ENCODE data around the gene RNF157. TPM values are rescaled to one million over a fixed set of nuclear protein-coding genes. Genes with fewer than 3 reads are reported as not detected.

RNF157 gene
- total RNA-seq, 4 donors from 2014 or later = 0.85 to 3.4 (median 1.3) TPM

- no peak for DNase-seq (ENCODE audit: low spot score in 2 of 2)
- Histone ChIP-seq H3K4me3 (peak overlapping the region; percentile 95), H3K9me3 (no peaks in the 10 kb centered on the region), H3K36me3 (peaks cover 33% of the 10 kb centered on the region), H3K27ac (peak overlapping the region; percentile 79), H3K27me3 (no peaks in the 10 kb centered on the region), H3K4me1 (peaks cover 24% of the 10 kb centered on the region)
- TF ChIP-seq EP300 (IDR thresholded peaks at IDR 0.05) (no peak), POLR2AphosphoS5 (IDR thresholded peaks at IDR 0.05) (no peak), POLR2A (IDR thresholded peaks at IDR 0.05) (no peak)
- TF ChIP-seq, protein P1, sequence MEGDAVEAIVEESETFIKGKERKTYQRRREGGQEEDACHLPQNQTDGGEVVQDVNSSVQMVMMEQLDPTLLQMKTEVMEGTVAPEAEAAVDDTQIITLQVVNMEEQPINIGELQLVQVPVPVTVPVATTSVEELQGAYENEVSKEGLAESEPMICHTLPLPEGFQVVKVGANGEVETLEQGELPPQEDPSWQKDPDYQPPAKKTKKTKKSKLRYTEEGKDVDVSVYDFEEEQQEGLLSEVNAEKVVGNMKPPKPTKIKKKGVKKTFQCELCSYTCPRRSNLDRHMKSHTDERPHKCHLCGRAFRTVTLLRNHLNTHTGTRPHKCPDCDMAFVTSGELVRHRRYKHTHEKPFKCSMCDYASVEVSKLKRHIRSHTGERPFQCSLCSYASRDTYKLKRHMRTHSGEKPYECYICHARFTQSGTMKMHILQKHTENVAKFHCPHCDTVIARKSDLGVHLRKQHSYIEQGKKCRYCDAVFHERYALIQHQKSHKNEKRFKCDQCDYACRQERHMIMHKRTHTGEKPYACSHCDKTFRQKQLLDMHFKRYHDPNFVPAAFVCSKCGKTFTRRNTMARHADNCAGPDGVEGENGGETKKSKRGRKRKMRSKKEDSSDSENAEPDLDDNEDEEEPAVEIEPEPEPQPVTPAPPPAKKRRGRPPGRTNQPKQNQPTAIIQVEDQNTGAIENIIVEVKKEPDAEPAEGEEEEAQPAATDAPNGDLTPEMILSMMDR (IDR thresholded peaks at IDR 0.05) = no peak
- 3% methylated on average over 4 of the region's 4 CpGs for WGBS
These were observed 137.4 kb downstream of the RNF157 start for GRCh38 chr17:76102944-76103273.

DNA sequence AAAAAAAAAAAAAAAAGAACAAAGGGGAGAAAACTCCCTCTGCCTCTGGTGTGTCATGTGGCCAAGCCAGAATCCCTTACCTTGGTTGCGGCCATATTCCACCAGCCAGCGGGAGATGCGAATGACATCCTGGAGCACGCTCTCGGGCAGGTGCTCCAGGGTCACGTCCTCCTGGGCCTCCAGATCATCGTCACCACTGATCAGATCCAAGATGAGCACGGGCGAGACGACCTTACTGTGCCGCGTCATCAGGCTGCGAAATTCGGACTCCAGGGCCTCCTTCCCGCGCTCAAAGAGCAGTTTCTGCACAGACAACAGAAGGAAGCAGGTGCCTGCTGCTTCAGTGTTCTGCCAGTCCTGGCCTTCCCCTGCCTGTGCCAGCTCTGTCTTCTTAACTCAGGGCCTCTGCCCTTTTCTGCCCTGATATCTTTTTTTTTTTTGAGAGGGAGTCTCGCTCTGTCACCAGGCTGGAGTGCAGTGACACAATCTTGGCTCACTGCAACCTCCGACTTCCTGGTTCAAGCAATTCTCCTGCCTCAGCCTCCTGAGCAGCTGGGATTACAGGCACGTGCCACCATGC is 142.5 kb downstream of the RNF157 start:
- no peak for DNase-seq (ENCODE audit: low spot score in 2 of 2)
- peaks cover 84% of the 10 kb centered on the region for H3K36me3 ChIP-seq
- H3K4me3 ChIP-seq = no peak overlapping the region
- H3K9me3 ChIP-seq = no peaks in the 10 kb centered on the region
- TF ChIP-seq, protein P1 (IDR thresholded peaks at IDR 0.05) = no peak
- TF ChIP-seq POLR2A (IDR thresholded peaks at IDR 0.05) (no peak), POLR2AphosphoS5 (IDR thresholded peaks at IDR 0.05) (no peak), EP300 (IDR thresholded peaks at IDR 0.05) (no peak)
- no peak overlapping the region for H3K27ac ChIP-seq
- 93% methylated on average over 19 of the region's 19 CpGs for WGBS
- peaks cover 12% of the 10 kb centered on the region for H3K4me1 ChIP-seq
- H3K27me3 ChIP-seq = no peaks in the 10 kb centered on the region

- WGBS = 81% methylated on average over 13 of the region's 13 CpGs
- TF ChIP-seq, protein P1 (IDR thresholded peaks at IDR 0.05) = no peak
- no peak for TF ChIP-seq POLR2AphosphoS5 (IDR thresholded peaks at IDR 0.05)
- no peak for TF ChIP-seq POLR2A (IDR thresholded peaks at IDR 0.05)
These were observed 144.3 kb downstream of the RNF157 start for GRCh38 chr17:76095943-76096342.

DNA sequence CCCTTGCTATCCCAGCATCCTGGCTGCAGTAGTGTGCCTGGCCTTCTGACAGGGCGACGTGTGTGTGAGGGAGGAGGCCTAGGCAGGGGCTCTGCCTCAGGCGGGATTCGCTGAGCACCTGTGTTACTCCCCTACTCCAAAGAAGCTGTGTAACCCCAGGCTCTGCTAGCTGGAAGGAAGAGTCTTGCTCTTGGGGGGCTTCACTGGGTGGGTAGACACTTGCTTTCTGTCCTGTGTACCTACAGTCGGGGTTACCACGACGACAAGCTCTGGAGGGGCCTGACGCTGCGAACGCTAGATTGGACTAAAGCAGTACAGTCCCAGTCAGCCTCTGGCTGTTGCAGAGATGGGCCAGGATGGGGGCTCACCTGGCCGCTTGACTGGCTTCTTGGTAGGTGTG is 146.2 kb downstream of the RNF157 start:
- Histone ChIP-seq H3K36me3 (peaks cover 93% of the 10 kb centered on the region), H3K4me3 (no peak overlapping the region), H3K4me1 (no peaks in the 10 kb centered on the region), H3K27ac (no peak overlapping the region), H3K27me3 (no peaks in the 10 kb centered on the region), H3K9me3 (no peaks in the 10 kb centered on the region)
- no peak for DNase-seq (ENCODE audit: low spot score in 2 of 2)
- TF ChIP-seq POLR2A (IDR thresholded peaks at IDR 0.05) (no peak), POLR2AphosphoS5 (IDR thresholded peaks at IDR 0.05) (no peak), EP300 (IDR thresholded peaks at IDR 0.05) (no peak)
- 83% methylated on average over 6 of the region's 11 CpGs for WGBS

More at GRCh38 chr17:76095943-76096342, 144.3 kb downstream of the RNF157 start:
- no peak for DNase-seq (ENCODE audit: low spot score in 2 of 2)
- peaks cover 92% of the 10 kb centered on the region for H3K36me3 ChIP-seq
- H3K4me3 ChIP-seq = no peak overlapping the region
- no peaks in the 10 kb centered on the region for H3K27me3 ChIP-seq
- H3K4me1 ChIP-seq = no peaks in the 10 kb centered on the region
- H3K27ac ChIP-seq = no peak overlapping the region
- no peaks in the 10 kb centered on the region for H3K9me3 ChIP-seq

DNA sequence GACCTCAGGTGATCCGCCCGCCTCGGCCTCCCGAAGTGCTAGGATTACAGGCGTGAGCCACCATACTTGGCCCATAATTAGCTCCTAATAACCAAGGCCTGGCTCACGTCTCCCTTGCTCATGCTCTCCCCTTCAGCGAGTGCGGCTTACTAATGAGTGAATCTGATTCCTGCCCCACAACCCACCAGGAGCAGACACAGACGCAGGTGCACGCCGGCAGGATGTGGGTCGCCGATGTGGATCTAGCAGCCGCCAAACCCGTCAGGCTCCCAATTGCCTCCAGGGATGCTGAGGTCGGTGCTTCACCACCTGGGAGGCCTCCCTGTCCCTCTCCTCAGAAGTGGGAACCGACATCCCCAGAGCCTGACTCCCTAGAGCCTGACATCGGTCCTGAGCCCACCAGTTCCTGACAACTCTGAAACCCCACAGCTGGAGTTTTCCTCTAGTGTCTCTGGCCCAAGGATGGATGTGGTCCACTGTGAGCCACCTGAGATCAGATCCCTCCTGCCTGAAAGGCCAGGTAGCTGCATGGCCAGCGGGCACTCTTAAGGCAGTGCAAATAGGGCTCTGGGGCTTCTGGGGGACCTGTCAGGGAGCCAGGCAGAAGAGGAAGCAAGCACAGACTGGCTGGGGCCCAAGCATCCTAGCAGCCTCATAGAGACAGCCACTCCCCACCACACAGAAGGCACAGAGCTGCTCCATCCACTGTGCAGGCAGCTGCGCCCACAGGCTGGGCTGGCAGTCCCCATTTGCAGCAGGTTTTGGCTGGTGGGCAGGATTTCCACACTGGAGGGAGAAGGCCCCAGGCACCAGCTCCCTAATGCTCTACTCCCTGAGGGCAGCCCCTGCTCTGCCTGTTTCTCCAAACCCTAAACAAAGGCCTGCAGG is 147.5 kb downstream of the RNF157 start:
- peaks cover 98% of the 10 kb centered on the region for H3K36me3 ChIP-seq
- no peak overlapping the region for H3K27ac ChIP-seq
- 94% methylated on average over 17 of the region's 20 CpGs for WGBS
- no peak overlapping the region for H3K4me3 ChIP-seq
- no peaks in the 10 kb centered on the region for H3K4me1 ChIP-seq
- DNase-seq (ENCODE audit: low spot score in 2 of 2) = no peak
- no peaks in the 10 kb centered on the region for H3K27me3 ChIP-seq
- no peaks in the 10 kb centered on the region for H3K9me3 ChIP-seq
- TF ChIP-seq POLR2A (IDR thresholded peaks at IDR 0.05) (no peak), EP300 (IDR thresholded peaks at IDR 0.05) (no peak)

Other genes starting within 250 kb of the RNF157 start
- gene CDK3, start 239.6 kb downstream of the RNF157 start, total RNA-seq = 10 to 100 TPM in 2 of 4 donors, 1 to 10 TPM in 2; 5.6 to 33.1 (median 9.6) TPM
- 100 to 1,000 TPM; 218 to 425 (median 274) TPM for gene EVPL, start 213.2 kb downstream of the RNF157 start, total RNA-seq
- gene SRP68, start 168.0 kb downstream of the RNF157 start, total RNA-seq = 10 to 100 TPM; 57.5 to 90.2 (median 64.2) TPM
- 1 to 10 TPM in 1 of 4 donors, not detected in 3; 1.2 TPM for gene GALR2, start 165.7 kb downstream of the RNF157 start, total RNA-seq
- not detected for gene ZACN, start 161.3 kb downstream of the RNF157 start, total RNA-seq
- 100 to 1,000 TPM in 1 of 4 donors, 10 to 100 TPM in 3; 67.4 to 108 (median 78.6) TPM for gene EXOC7, start 136.7 kb downstream of the RNF157 start, total RNA-seq
- gene FOXJ1, start 99.2 kb downstream of the RNF157 start, total RNA-seq = 1 to 10 TPM; 2.1 to 3.6 (median 2.9) TPM
- 10 to 100 TPM; 24.8 to 42.7 (median 35.6) TPM for gene UBALD2, start 24.9 kb upstream of the RNF157 start, total RNA-seq
- 1 to 10 TPM; 2.3 to 3.1 (median 2.7) TPM for gene QRICH2, start 67.8 kb upstream of the RNF157 start, total RNA-seq
- 10 to 100 TPM; 47.3 to 83.9 (median 63.8) TPM for gene PRPSAP1, start 113.4 kb upstream of the RNF157 start, total RNA-seq
- gene SPHK1, start 144.1 kb upstream of the RNF157 start, total RNA-seq = 10 to 100 TPM; 10.5 to 17.9 (median 12.5) TPM
- 10 to 100 TPM; 31.3 to 42.0 (median 37.7) TPM for gene UBE2O, start 212.7 kb upstream of the RNF157 start, total RNA-seq
- not detected for gene AANAT, start 227.1 kb upstream of the RNF157 start, total RNA-seq